K562 (cell line): ENCODE data around the gene MMUT. TPM values are rescaled to one million over a fixed set of nuclear protein-coding genes. Genes with fewer than 3 reads are reported as not detected.
A peak's percentile ranks its signal among the peaks of the same experiment; 100 is the strongest.

Experiments used
- ATF1 ChIP-seq, 2 experiments: fragments of 450-650 bp in 1 of 2; IDR thresholded peaks; 2 replicates each; pipeline ENCODE4 v1.6.1; 2016; ENCODE audit warnings: missing compliant biosample characterization in 1 of 2, missing genetic modification characterization in 1 of 2
- CBX2 ChIP-seq: fragments of 200-600 bp; sonication (generic); IDR thresholded peaks from one replicate; pipeline ENCODE4 v1.6.1; 2012; ENCODE audit warnings: mild to moderate bottlenecking, low read length, inconsistent platforms; ENCODE audit not compliant: insufficient read depth, poor library complexity, severe bottlenecking
- CREB1 ChIP-seq, 2 experiments: sonication (generic) in 1 of 2; formaldehyde crosslinking in 1 of 2; IDR thresholded peaks; 2 replicates each; pipeline versions ENCODE4 v1.6.1 to v1.8.0; 2012 to 2022; ENCODE audit warnings: inconsistent platforms in 1 of 2, mild to moderate bottlenecking in 1 of 2, missing genetic modification reagents in 1 of 2, moderate library complexity in 1 of 2
- DMBX1 ChIP-seq: fragments of 250-450 bp; sonication (Bioruptor Pico); IDR thresholded peaks from 2 replicates; pipeline ENCODE4 v1.8.0; 2022; ENCODE audit warnings: inconsistent platforms, mild to moderate bottlenecking, moderate library complexity, borderline replicate concordance
- ESRRA ChIP-seq: fragments of 450-650 bp; IDR thresholded peaks from 2 replicates; pipeline ENCODE4 v1.6.1; 2014; ENCODE audit warnings: low read depth, mild to moderate bottlenecking, moderate library complexity, borderline replicate concordance
- GABPB2 ChIP-seq: fragments of 250-450 bp; sonication (Bioruptor Pico); conservative IDR thresholded peaks from 2 replicates; pipeline ENCODE4 v1.5.1; 2021; ENCODE audit warnings: mild to moderate bottlenecking
- GTF2A2 ChIP-seq: IDR thresholded peaks from 2 replicates; pipeline ENCODE4 v1.6.1; 2016; ENCODE audit warnings: mild to moderate bottlenecking, missing genetic modification characterization, missing compliant biosample characterization
- HDGF ChIP-seq: fragments of 450-650 bp; IDR thresholded peaks from 2 replicates; pipeline ENCODE4 v1.6.1; 2016
- MNT ChIP-seq, 2 experiments: fragments of 450-650 bp; conservative IDR thresholded peaks; 2 replicates each; pipeline ENCODE4 v1.6.1; 2017; ENCODE audit warnings: mild to moderate bottlenecking in 2 of 2, moderate library complexity in 2 of 2
- MTA1 ChIP-seq: fragments of 450-650 bp; IDR thresholded peaks from 2 replicates; pipeline ENCODE4 v1.6.1; 2017; ENCODE audit warnings: borderline replicate concordance
- POLR2H ChIP-seq: IDR thresholded peaks from 2 replicates; pipeline ENCODE4 v1.6.1; 2016; ENCODE audit warnings: missing genetic modification characterization, low read depth, mild to moderate bottlenecking, control low read depth, missing compliant biosample characterization, moderate library complexity
- SMARCA5 ChIP-seq: fragments of 450-650 bp; IDR thresholded peaks from 2 replicates; pipeline ENCODE4 v1.6.1; 2016
- SNAPC5 ChIP-seq: fragments of 250-450 bp; sonication (Bioruptor Pico); IDR thresholded peaks from 2 replicates; pipeline ENCODE4 v1.8.0; 2021; ENCODE audit warnings: moderate library complexity, mild to moderate bottlenecking, inconsistent platforms
- SREBF2 ChIP-seq: sonication (generic); formaldehyde crosslinking; IDR thresholded peaks from 2 replicates; pipeline ENCODE4 v1.4.0; 2020; ENCODE audit warnings: mild to moderate bottlenecking, missing genetic modification reagents
- THAP7 ChIP-seq: fragments of 250-450 bp; sonication (Bioruptor Pico); IDR thresholded peaks from 2 replicates; pipeline ENCODE4 v1.5.0; 2021
- THRA ChIP-seq: fragments of 450-650 bp; IDR thresholded peaks from 2 replicates; pipeline ENCODE4 v1.6.1; 2017; ENCODE audit warnings: mild to moderate bottlenecking, moderate library complexity
- XRCC4 ChIP-seq: IDR thresholded peaks from one replicate; pipeline ENCODE4 v1.6.1; 2011; ENCODE audit not compliant: insufficient read depth, insufficient read length; ENCODE audit errors: extremely low read depth
- ZFP36 ChIP-seq: fragments of 150-350 bp; IDR thresholded peaks from 2 replicates; pipeline ENCODE4 v1.6.1; 2018; ENCODE audit warnings: low read length, low read depth; ENCODE audit not compliant: partially characterized antibody
- ZFX ChIP-seq: sonication (generic); formaldehyde crosslinking; IDR thresholded peaks from 2 replicates; pipeline ENCODE4 v1.8.0; 2022; ENCODE audit warnings: mild to moderate bottlenecking, missing genetic modification reagents, moderate library complexity
- ZNF316 ChIP-seq: fragments of 450-650 bp; IDR thresholded peaks from 2 replicates; pipeline ENCODE4 v1.6.1; 2016
- ZNF445 ChIP-seq: fragments of 250-450 bp; sonication (Bioruptor Pico); IDR thresholded peaks from 2 replicates; pipeline ENCODE4 v1.4.0; 2020; ENCODE audit warnings: low read depth, mild to moderate bottlenecking, moderate library complexity
- ZNF449 ChIP-seq: fragments of 250-450 bp; sonication (Bioruptor Pico); IDR thresholded peaks from 2 replicates; pipeline ENCODE4 v1.8.0; 2022; ENCODE audit warnings: moderate library complexity, mild to moderate bottlenecking, inconsistent platforms
- ZNF644 ChIP-seq: fragments of 200-800 bp; sonication (Bioruptor generic); IDR thresholded peaks from 2 replicates; pipeline ENCODE4 v1.6.1; 2016; ENCODE audit warnings: low read depth, missing genetic modification characterization, missing compliant biosample characterization
- ZNF717 ChIP-seq: fragments of 250-450 bp; sonication (Bioruptor Pico); IDR thresholded peaks from 2 replicates; pipeline ENCODE4 v1.5.0; 2021
- ZNF75A ChIP-seq: fragments of 450-650 bp; formaldehyde crosslinking; IDR thresholded peaks from 2 replicates; pipeline ENCODE4 v1.4.0; 2020; ENCODE audit warnings: mild to moderate bottlenecking
- polyA plus RNA-seq, 8 experiments: library from polyadenylated mRNA; depleted of rRNA in 4 of 8; stranded (reverse) in 5 of 8; unstranded in 3 of 8; fragments of >200 nt; fragmentation: Nextera tagmentation in 2 of 8; fragmentation: Illumina TruSeq in 1 of 8; extraction: Ambion mirVana in 2 of 8; extraction: Trizol in 1 of 8; gene quantifications; 2 replicates each; pipeline versions ENCODE4 v1.2.1 to v1.2.3, GENCODE V29; 2011 to 2014; ENCODE audit warnings: inconsistent platforms in 1 of 8, missing spikeins in 1 of 8
- total RNA-seq, 7 experiments: library from RNA; depleted of rRNA in 6 of 7; stranded (reverse); fragments of >200 nt in 6 of 7; fragmentation: Illumina TruSeq in 2 of 7; extraction: Trizol in 2 of 7; gene quantifications; 2 replicates each; pipeline versions ENCODE4 v1.2.1 to v1.2.3, GENCODE V29; 2011 to 2021; ENCODE audit warnings: low replicate concordance in 1 of 7

Gene MMUT
- total and polyA plus RNA-seq, 9 of the 15 experiments (the other 6 are each of a cell fraction or from before 2014, with no cell fraction given): 7.1 to 26.4 (median 16.0) TPM

- TF ChIP-seq THRA: no peak
- peak; percentile 99 for TF ChIP-seq MTA1
- TF ChIP-seq XRCC4: no peak
- peak; percentile 94 for TF ChIP-seq ATF1 (CRISPR knock-in tag; IDR thresholded peaks at IDR 0.05)
- TF ChIP-seq ATF1 (tag; IDR thresholded peaks at IDR 0.05): peak; percentile 99
- no peak for TF ChIP-seq SREBF2
- no peak for TF ChIP-seq CBX2
- peak; percentile 81; the same call in 1 of the 2 replicates for TF ChIP-seq ESRRA
- TF ChIP-seq ZNF717 (CRISPR knock-in tag): no peak
- TF ChIP-seq ZNF644 (tag): no peak
- peak; percentile 86 for TF ChIP-seq ZFX (CRISPR knock-in tag)
- TF ChIP-seq ZNF75A: no peak
- TF ChIP-seq ZNF316: no peak; the same call in 1 of the 2 replicates
- no peak for TF ChIP-seq ZNF445
- no peak for TF ChIP-seq SNAPC5
- no peak for TF ChIP-seq DMBX1
- peak; percentile 99 for TF ChIP-seq CREB1 (IDR thresholded peaks at IDR 0.05)
- TF ChIP-seq CREB1 (CRISPR knock-in tag; IDR thresholded peaks at IDR 0.05): peak; percentile 99
- no peak for TF ChIP-seq GABPB2 (CRISPR knock-in tag)
- TF ChIP-seq POLR2H (tag): peak; percentile 89
- TF ChIP-seq HDGF: no peak
- peak; percentile 90 to 97 for TF ChIP-seq MNT (conservative IDR thresholded peaks at IDR 0.05)
- 0 out of 2 replicates have a peak, but pooled peaks have one; percentile 12 for TF ChIP-seq THAP7 (CRISPR knock-in tag)
- TF ChIP-seq SMARCA5: no peak
- no peak for TF ChIP-seq GTF2A2
- TF ChIP-seq ZNF449 (CRISPR knock-in tag): no peak
- TF ChIP-seq ZFP36: peak; percentile 34
Observed at GRCh38 chr6:49462927-49463611, at the start of gene MMUT, which contains the start of gene CENPQ (continued).
